Neural cell (in vitro differentiated cells): ENCODE results near the gene ZNF692. TPM values are rescaled to one million over a fixed set of nuclear protein-coding genes. Genes with fewer than 3 reads are reported as not detected.

ENCODE experiments used
- H2AFZ ChIP-seq: fragments of 200-600, 300-800 bp; sonication (generic), shearing (Covaris generic); 2 replicates; pipeline ENCODE4 v1.6.0; 2014; ENCODE audit warnings: low read depth, mild to moderate bottlenecking, antibody characterized with exemption, low read length, moderate library complexity
- H3F3A ChIP-seq: fragments of 200-600 bp; shearing (Covaris generic); 2 replicates; pipeline ENCODE4 v1.6.1; 2016; ENCODE audit warnings: mild to moderate bottlenecking, moderate library complexity, mixed read lengths, antibody characterized with exemption, low read length; ENCODE audit not compliant: insufficient read depth, poor library complexity, severe bottlenecking
- H3K27ac ChIP-seq: fragments of 200-600, 300-800 bp; sonication (generic), shearing (Covaris generic); 2 replicates; pipeline ENCODE4 v1.5.1; 2014; ENCODE audit warnings: mild to moderate bottlenecking, low read length, moderate library complexity
- H3K27me3 ChIP-seq: fragments of 300-800, 200-600 bp; sonication (generic), shearing (Covaris generic); 2 replicates; pipeline ENCODE4 v1.6.0; 2014; ENCODE audit warnings: mild to moderate bottlenecking, low read depth, low read length, moderate library complexity; ENCODE audit not compliant: insufficient read depth
- H3K36me3 ChIP-seq: fragments of 300-800, 200-600 bp; sonication (generic), shearing (Covaris generic); 2 replicates; pipeline ENCODE4 v1.5.1; 2014; ENCODE audit warnings: mild to moderate bottlenecking, antibody characterized with exemption, low read length, moderate library complexity; ENCODE audit not compliant: insufficient read depth
- H3K4me2 ChIP-seq: fragments of 300-800, 200-600 bp; sonication (generic), shearing (Covaris generic); 2 replicates; pipeline ENCODE4 v1.6.0; 2014; ENCODE audit warnings: mild to moderate bottlenecking, low read length
- H3K4me3 ChIP-seq: fragments of 300-800, 200-600 bp; sonication (generic), shearing (Covaris generic); 2 replicates; pipeline ENCODE4 v1.5.1; 2014; ENCODE audit warnings: mild to moderate bottlenecking, low read length, moderate library complexity
- H3K79me2 ChIP-seq: fragments of 200-600 bp; shearing (Covaris generic); replicated peaks from 2 replicates; pipeline ENCODE4 v1.6.0; 2014; ENCODE audit warnings: mild to moderate bottlenecking, low read length, moderate library complexity; ENCODE audit not compliant: insufficient read depth
- H3K9ac ChIP-seq: fragments of 300-800, 200-600 bp; sonication (generic), shearing (Covaris generic); 2 replicates; pipeline ENCODE4 v1.6.1; 2016; ENCODE audit warnings: mild to moderate bottlenecking, low read length, mixed read lengths
- H3K9me2 ChIP-seq: fragments of 200-600 bp; shearing (Covaris generic); 2 replicates; pipeline ENCODE4 v1.6.1; 2016; ENCODE audit warnings: mild to moderate bottlenecking, low read length, mixed read lengths; ENCODE audit not compliant: insufficient read depth
- H3K9me3 ChIP-seq: fragments of 200-600, 300-800 bp; sonication (generic), shearing (Covaris generic); 2 replicates; pipeline ENCODE4 v1.6.1; 2016; ENCODE audit warnings: mild to moderate bottlenecking, mixed run types, low read length, moderate library complexity, mixed read lengths
- H4K20me1 ChIP-seq: fragments of 200-600 bp; shearing (Covaris generic); 2 replicates; pipeline ENCODE4 v1.6.1; 2016; ENCODE audit warnings: mild to moderate bottlenecking, mixed run types; ENCODE audit not compliant: insufficient read depth
- CTCF ChIP-seq: fragments of 450-650 bp; IDR thresholded peaks from 2 replicates; pipeline ENCODE4 v1.5.1; 2014; ENCODE audit warnings: antibody characterized with exemption, mild to moderate bottlenecking, moderate library complexity; ENCODE audit not compliant: poor library complexity, severe bottlenecking
- EP300 ChIP-seq: fragments of 450-650 bp; conservative IDR thresholded peaks from 2 replicates; pipeline ENCODE4 v1.6.1; 2014; ENCODE audit warnings: antibody characterized with exemption, mild to moderate bottlenecking, moderate library complexity; ENCODE audit not compliant: poor library complexity, severe bottlenecking
- EZH2 ChIP-seq: fragments of 200-600, 300-800 bp; shearing (Covaris generic), sonication (generic); IDR thresholded peaks from 2 replicates; pipeline ENCODE4 v1.6.1; 2014; ENCODE audit warnings: antibody characterized with exemption, low read length, borderline replicate concordance, mild to moderate bottlenecking; ENCODE audit not compliant: insufficient read depth, poor library complexity, severe bottlenecking
- MXI1 ChIP-seq: fragments of 450-650 bp; conservative IDR thresholded peaks from 2 replicates; pipeline ENCODE4 v1.6.1; 2014; ENCODE audit warnings: antibody characterized with exemption, mild to moderate bottlenecking; ENCODE audit not compliant: poor library complexity, severe bottlenecking
- POLR2AphosphoS5 ChIP-seq: IDR thresholded peaks from 2 replicates; pipeline ENCODE4 v1.6.1; 2012
- RAD21 ChIP-seq: fragments of 450-650 bp; conservative IDR thresholded peaks from 2 replicates; pipeline ENCODE4 v1.6.1; 2014; ENCODE audit warnings: antibody characterized with exemption, mild to moderate bottlenecking, moderate library complexity
- REST ChIP-seq: IDR thresholded peaks from 2 replicates; pipeline ENCODE4 v1.6.1; 2012; ENCODE audit warnings: borderline replicate concordance
- SMC3 ChIP-seq: fragments of 450-650 bp; conservative IDR thresholded peaks from 2 replicates; pipeline ENCODE4 v1.6.1; 2014; ENCODE audit warnings: antibody characterized with exemption, mild to moderate bottlenecking, moderate library complexity; ENCODE audit not compliant: poor library complexity
- TAF1 ChIP-seq: IDR thresholded peaks from 2 replicates; pipeline ENCODE4 v1.6.1; 2012; ENCODE audit warnings: low read depth
- polyA plus RNA-seq: library from polyadenylated mRNA; depleted of rRNA; stranded (reverse); fragments of >200 nt; gene quantifications from 2 replicates; pipeline ENCODE4 v1.2.3, GENCODE V29; 2014

Gene ZNF692
- polyA plus RNA-seq, 1 donor from 2014 or later: 183 TPM

- Histone ChIP-seq H4K20me1 (no peaks in the 10 kb centered on the region), H3K9ac (no peak overlapping the region), H2AFZ (no peak overlapping the region), H3K4me2 (no peak overlapping the region), H3K27ac (no peak overlapping the region), H3K79me2 (peaks cover 10% of the 10 kb centered on the region), H3K9me2 (no peaks in the 10 kb centered on the region), H3K27me3 (no peaks in the 10 kb centered on the region), H3K36me3 (no peaks in the 10 kb centered on the region), H3K4me3 (no peak overlapping the region), H3K9me3 (no peaks in the 10 kb centered on the region), H3F3A (no peaks in the 10 kb centered on the region)
- TF ChIP-seq RAD21 (no peak), POLR2AphosphoS5 (no peak), EP300 (no peak), EZH2 (no peak), CTCF (no peak), REST (no peak), SMC3 (no peak), TAF1 (no peak), MXI1 (no peak)
Observed at GRCh38 chr1:248844526-248844925, 14.4 kb downstream of the ZNF692 start.

GRCh38 chr1:248843687-248844086 lies 15.2 kb downstream of the ZNF692 start:
- no peaks in the 10 kb centered on the region for H4K20me1 ChIP-seq
- no peak overlapping the region for H3K27ac ChIP-seq
- H3F3A ChIP-seq: no peaks in the 10 kb centered on the region
- no peaks in the 10 kb centered on the region for H3K27me3 ChIP-seq
- TF ChIP-seq MXI1 (no peak), TAF1 (no peak), REST (no peak), CTCF (no peak), RAD21 (no peak), SMC3 (no peak)
- H3K9me2 ChIP-seq: no peaks in the 10 kb centered on the region
- no peak overlapping the region for H3K4me2 ChIP-seq
- no peak overlapping the region for H3K9ac ChIP-seq
- no peaks in the 10 kb centered on the region for H3K9me3 ChIP-seq
- peaks cover 10% of the 10 kb centered on the region for H3K79me2 ChIP-seq
- H3K36me3 ChIP-seq: no peaks in the 10 kb centered on the region
- no peak overlapping the region for H3K4me3 ChIP-seq
- no peak overlapping the region for H2AFZ ChIP-seq
